Measurements from ENCODE around the gene RAVER2. TPM values are rescaled to one million over a fixed set of nuclear protein-coding genes. Genes with fewer than 3 reads are reported as not detected.

RAVER2 gene
- total RNA-seq, 1 donor from 2014 or later, result 0.36 TPM

DNA sequence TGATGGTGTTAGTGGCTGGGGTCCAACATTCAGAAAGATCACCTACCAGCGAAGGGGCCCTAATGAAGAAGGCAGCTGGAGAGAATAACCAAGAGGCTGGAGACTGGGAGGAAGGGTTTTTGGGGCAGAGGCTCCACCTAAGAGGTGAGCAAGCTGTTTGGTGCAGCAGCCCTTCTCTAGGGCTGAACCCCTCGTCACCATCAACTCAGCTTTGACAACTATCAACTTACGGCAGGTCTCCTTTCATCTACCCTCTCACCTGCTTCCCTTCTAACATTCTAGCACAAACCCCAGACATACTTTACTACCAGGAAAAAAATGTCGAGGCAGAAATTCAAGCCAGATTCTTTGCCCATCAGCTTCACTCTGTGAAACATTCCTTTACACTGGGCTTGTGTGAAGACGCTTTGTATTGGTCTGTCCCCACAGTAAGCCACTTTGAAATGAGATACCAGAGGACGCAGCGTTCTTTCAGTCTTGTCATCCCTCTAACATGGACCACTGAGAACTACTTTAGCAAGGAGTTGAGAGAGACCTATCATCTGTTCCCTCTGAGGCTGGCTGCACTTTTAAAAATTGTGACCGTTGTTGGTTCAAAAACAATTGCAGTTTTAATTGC lies 84.6 kb downstream of the RAVER2 start:
- peaks cover 21% of the 10 kb centered on the region for H3K36me3 Mint-ChIP-seq (ENCODE audit: low read depth)
- no peak overlapping the region for H3K27ac Mint-ChIP-seq
- no peak overlapping the region for H3K4me3 Mint-ChIP-seq
- no peak for DNase-seq (ENCODE audit: low spot score)
- H3K4me1 Mint-ChIP-seq (ENCODE audit: low read depth), result peaks cover 44% of the 10 kb centered on the region
- intact Hi-C loops (cut with micrococcal nuclease), result loop anchor here (5.0 kb wide), 1 partner anchor 138 kb away; the partner anchor contains the start of gene JAK1
- H3K9me3 Mint-ChIP-seq, result no peaks in the 10 kb centered on the region
- no peaks in the 10 kb centered on the region for H3K27me3 Mint-ChIP-seq (ENCODE audit: insufficient read depth)

- intact Hi-C loops (cut with micrococcal nuclease), result no loop called here
- no peak for DNase-seq (ENCODE audit: low spot score)
- Mint-ChIP-seq H3K4me3 (no peak overlapping the region), H3K4me1 (ENCODE audit: low read depth) (peaks cover 44% of the 10 kb centered on the region), H3K27ac (no peak overlapping the region), H3K36me3 (ENCODE audit: low read depth) (peaks cover 22% of the 10 kb centered on the region), H3K9me3 (no peaks in the 10 kb centered on the region), H3K27me3 (ENCODE audit: insufficient read depth) (no peaks in the 10 kb centered on the region)
These were observed 85.3 kb downstream of the RAVER2 start for GRCh38 chr1:64830030-64830651.

DNA sequence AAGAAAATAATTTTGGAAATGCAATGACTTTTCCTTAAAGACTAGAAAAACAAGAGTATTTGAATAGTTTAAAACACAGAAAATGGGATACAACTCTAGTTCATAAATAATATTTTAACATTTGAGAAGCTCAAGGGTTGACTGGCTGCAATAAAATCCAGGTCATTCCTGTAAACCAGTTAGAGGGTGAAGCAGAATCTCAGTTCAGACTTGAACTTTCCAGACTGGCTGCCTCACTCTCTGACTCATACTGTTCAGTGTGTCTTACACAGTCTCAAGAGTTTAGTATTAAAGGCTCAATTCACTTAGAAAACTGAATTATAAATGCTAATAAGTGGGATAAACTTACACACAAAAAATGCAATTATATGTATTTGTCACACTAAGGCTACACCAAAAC lies 89.9 kb downstream of the RAVER2 start:
- intact Hi-C loops (cut with micrococcal nuclease), result no loop called here
- H3K9me3 Mint-ChIP-seq, result no peaks in the 10 kb centered on the region
- H3K27ac Mint-ChIP-seq, result no peak overlapping the region
- no peak overlapping the region for H3K4me3 Mint-ChIP-seq
- H3K27me3 Mint-ChIP-seq (ENCODE audit: insufficient read depth), result no peaks in the 10 kb centered on the region
- peaks cover 6% of the 10 kb centered on the region for H3K4me1 Mint-ChIP-seq (ENCODE audit: low read depth)
- DNase-seq (ENCODE audit: low spot score), result no peak
- peaks cover 57% of the 10 kb centered on the region for H3K36me3 Mint-ChIP-seq (ENCODE audit: low read depth)

DNA sequence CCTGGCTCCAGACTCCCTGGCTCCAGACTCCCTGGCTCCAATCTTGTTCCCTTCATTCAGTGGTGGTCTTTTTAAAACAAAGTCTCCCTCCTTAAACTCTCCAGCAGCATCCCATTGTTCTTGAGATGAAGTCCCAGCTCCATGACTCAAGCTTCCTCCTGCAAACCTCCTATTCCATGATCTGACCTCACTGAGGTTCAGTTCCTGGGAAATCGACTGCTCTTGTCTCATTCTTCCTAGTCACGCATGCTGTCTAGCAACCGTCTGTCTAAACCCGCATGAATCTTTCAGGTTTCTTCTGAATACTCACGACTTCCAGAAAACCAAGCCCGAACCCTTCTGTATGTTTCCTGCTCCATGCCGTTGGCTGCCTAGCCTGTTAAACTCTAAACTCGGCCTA lies 91.9 kb downstream of the RAVER2 start:
- Mint-ChIP-seq H3K9me3 (no peaks in the 10 kb centered on the region), H3K36me3 (ENCODE audit: low read depth) (peaks cover 65% of the 10 kb centered on the region), H3K27ac (no peak overlapping the region), H3K4me1 (ENCODE audit: low read depth) (no peaks in the 10 kb centered on the region), H3K27me3 (ENCODE audit: insufficient read depth) (no peaks in the 10 kb centered on the region), H3K4me3 (no peak overlapping the region)
- no peak for DNase-seq (ENCODE audit: low spot score)
- intact Hi-C loops (cut with micrococcal nuclease), result no loop called here

DNA sequence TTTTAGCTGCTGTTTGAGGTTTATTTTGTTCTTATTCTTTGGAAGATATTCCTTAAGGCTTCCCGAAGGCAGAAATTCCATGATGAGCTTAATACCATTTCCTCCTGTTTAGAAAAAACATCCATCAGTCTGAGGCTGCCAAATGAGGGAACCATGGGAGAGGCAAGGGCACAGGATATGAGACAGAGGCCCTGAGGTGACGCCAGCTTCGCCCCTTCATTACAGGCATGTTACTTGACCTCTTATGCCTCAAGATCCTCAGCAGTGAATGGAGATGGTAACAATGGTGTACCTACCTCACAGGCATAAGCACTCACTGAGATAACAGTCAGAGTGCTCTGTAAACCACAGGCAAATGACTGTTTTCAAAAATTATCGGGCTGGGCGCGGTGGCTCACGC lies 93.6 kb downstream of the RAVER2 start:
- H3K27ac Mint-ChIP-seq, result no peak overlapping the region
- DNase-seq (ENCODE audit: low spot score), result no peak
- no peak overlapping the region for H3K4me3 Mint-ChIP-seq
- no peaks in the 10 kb centered on the region for H3K9me3 Mint-ChIP-seq
- no peaks in the 10 kb centered on the region for H3K27me3 Mint-ChIP-seq (ENCODE audit: insufficient read depth)
- peaks cover 63% of the 10 kb centered on the region for H3K36me3 Mint-ChIP-seq (ENCODE audit: low read depth)
- H3K4me1 Mint-ChIP-seq (ENCODE audit: low read depth), result no peaks in the 10 kb centered on the region
- intact Hi-C loops (cut with micrococcal nuclease), result no loop called here

- H3K4me1 Mint-ChIP-seq (ENCODE audit: low read depth), result no peaks in the 10 kb centered on the region
- no peak overlapping the region for H3K4me3 Mint-ChIP-seq
- intact Hi-C loops (cut with micrococcal nuclease), result no loop called here
- H3K9me3 Mint-ChIP-seq, result no peaks in the 10 kb centered on the region
- H3K27ac Mint-ChIP-seq, result no peak overlapping the region
- peaks cover 62% of the 10 kb centered on the region for H3K36me3 Mint-ChIP-seq (ENCODE audit: low read depth)
- H3K27me3 Mint-ChIP-seq (ENCODE audit: insufficient read depth), result no peaks in the 10 kb centered on the region
- DNase-seq (ENCODE audit: low spot score), result no peak
These were observed 94.4 kb downstream of the RAVER2 start for GRCh38 chr1:64839261-64839660.

DNA sequence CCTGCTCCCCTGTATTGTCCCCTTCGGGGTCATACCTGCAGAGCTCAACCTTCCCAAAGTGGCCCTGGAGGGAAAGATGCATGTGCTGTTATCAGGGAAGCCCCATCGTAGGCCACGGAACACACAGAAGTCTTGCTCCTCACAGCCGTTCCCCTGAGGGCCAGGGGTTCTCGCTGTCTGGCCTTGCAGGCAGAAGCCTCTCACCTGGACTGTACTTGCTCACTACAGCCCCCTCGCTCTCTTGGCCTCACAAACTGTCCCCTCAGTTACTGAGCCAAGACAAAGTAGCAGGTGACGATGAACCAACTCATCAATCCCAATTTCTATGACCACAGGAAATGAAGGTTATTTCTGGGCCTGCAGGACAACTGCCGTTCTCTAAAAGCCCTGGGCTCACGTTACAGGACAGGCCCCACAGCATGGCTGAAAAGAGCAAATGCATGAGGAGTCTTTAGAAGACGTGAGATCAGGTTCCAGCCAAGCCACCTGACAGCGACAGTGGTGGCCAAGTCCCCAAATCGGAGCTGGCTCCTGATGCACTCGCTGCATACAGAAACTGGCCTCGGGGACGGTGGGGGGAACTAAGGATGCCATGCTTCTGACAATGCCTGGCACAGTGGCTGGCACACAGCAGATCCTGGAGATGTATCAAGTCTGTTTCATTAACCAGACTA lies 95.0 kb downstream of the RAVER2 start:
- intact Hi-C loops (cut with micrococcal nuclease), result no loop called here
- Mint-ChIP-seq H3K4me3 (no peak overlapping the region), H3K27ac (no peak overlapping the region), H3K36me3 (ENCODE audit: low read depth) (peaks cover 64% of the 10 kb centered on the region), H3K9me3 (no peaks in the 10 kb centered on the region), H3K4me1 (ENCODE audit: low read depth) (no peaks in the 10 kb centered on the region), H3K27me3 (ENCODE audit: insufficient read depth) (no peaks in the 10 kb centered on the region)
- DNase-seq (ENCODE audit: low spot score), result no peak

DNA sequence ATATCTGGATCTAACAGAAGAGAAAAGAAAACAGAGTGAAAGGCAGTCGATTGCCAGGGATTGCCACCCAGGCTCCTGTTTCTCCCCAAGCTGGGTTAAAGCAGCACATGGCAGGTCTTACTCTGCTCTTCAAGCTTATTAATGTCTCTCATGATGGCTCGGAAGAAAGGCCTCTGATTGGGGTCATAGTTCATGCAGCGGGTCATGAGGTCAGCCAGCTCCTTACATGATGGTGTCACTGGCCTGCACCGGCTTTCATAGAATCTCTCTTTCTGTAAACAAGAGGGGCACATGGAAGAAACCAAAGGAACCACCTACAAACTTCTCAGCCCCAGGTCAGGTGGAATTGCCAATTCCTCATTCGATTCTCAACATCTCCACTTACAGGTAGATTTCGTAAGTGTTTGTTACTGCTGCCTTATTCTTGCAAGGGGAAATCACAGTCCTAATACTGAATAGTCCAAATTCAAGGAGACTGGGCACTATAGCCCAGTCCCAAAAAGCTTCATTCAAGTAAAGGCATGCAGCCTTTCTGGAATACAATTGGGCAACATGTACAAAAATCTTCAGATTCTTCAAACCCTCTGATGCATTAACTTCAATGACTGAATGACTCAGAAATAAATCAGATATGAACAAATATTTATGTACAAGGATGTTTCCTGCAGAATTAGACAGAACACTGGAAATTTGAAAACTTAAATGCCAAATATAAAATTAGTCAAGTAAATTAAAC lies 96.6 kb downstream of the RAVER2 start:
- H3K36me3 Mint-ChIP-seq (ENCODE audit: low read depth), result peaks cover 59% of the 10 kb centered on the region
- DNase-seq (ENCODE audit: low spot score), result no peak
- no peaks in the 10 kb centered on the region for H3K9me3 Mint-ChIP-seq
- H3K27ac Mint-ChIP-seq, result no peak overlapping the region
- H3K4me3 Mint-ChIP-seq, result no peak overlapping the region
- H3K4me1 Mint-ChIP-seq (ENCODE audit: low read depth), result no peaks in the 10 kb centered on the region
- intact Hi-C loops (cut with micrococcal nuclease), result no loop called here
- no peaks in the 10 kb centered on the region for H3K27me3 Mint-ChIP-seq (ENCODE audit: insufficient read depth)

DNA sequence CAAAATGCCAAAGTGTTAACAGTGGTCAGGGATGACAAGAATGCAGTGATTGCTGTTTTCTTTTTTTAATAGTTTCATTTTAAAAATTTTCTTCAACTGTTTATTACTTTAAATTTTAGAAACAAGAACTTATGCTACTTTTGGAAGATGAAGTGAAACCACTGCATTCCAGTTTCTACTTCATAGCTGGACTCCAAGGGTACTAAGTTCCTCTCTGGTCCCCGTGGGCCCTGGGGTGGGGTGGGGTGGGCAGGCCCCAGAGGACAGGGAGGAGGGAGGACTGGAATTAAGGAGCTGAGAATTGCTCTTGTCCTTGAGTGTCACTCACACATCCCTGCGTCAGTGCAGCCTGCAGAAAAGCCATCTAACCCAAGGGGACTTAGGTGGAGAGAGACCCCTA lies 97.3 kb downstream of the RAVER2 start:
- Mint-ChIP-seq H3K36me3 (ENCODE audit: low read depth) (peaks cover 55% of the 10 kb centered on the region), H3K4me1 (ENCODE audit: low read depth) (no peaks in the 10 kb centered on the region), H3K9me3 (no peaks in the 10 kb centered on the region), H3K4me3 (no peak overlapping the region), H3K27me3 (ENCODE audit: insufficient read depth) (no peaks in the 10 kb centered on the region), H3K27ac (no peak overlapping the region)
- no peak for DNase-seq (ENCODE audit: low spot score)
- intact Hi-C loops (cut with micrococcal nuclease), result no loop called here

GRCh38 chr1:64843675-64844074 lies 98.8 kb downstream of the RAVER2 start:
- Mint-ChIP-seq H3K27ac (no peak overlapping the region), H3K9me3 (no peaks in the 10 kb centered on the region), H3K27me3 (ENCODE audit: insufficient read depth) (no peaks in the 10 kb centered on the region), H3K4me1 (ENCODE audit: low read depth) (no peaks in the 10 kb centered on the region), H3K4me3 (no peak overlapping the region), H3K36me3 (ENCODE audit: low read depth) (peaks cover 41% of the 10 kb centered on the region)
- no peak for DNase-seq (ENCODE audit: low spot score)
- intact Hi-C loops (cut with micrococcal nuclease), result no loop called here

DNA sequence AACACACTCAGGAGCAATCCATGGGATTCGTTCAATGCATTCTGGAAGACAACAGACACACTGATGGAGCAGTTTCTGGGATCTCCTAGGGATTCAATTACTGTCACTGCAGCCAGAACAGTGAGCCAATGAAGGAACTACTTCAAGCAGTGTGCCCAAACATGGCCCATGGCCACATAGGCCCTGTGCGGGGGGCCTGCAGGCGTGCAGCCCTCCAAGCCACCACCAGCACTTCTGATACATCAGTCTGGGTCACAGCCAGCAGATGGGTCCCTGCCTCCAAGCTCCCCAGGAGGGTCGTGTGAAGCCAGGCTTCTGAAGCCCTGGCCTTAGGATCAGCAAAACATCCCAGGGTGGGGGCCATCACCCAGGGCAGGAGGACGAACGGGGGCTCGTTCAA lies 99.3 kb downstream of the RAVER2 start:
- H3K9me3 Mint-ChIP-seq, result no peaks in the 10 kb centered on the region
- H3K27ac Mint-ChIP-seq, result no peak overlapping the region
- no peaks in the 10 kb centered on the region for H3K27me3 Mint-ChIP-seq (ENCODE audit: insufficient read depth)
- no peaks in the 10 kb centered on the region for H3K4me1 Mint-ChIP-seq (ENCODE audit: low read depth)
- no peak for DNase-seq (ENCODE audit: low spot score)
- intact Hi-C loops (cut with micrococcal nuclease), result no loop called here
- H3K36me3 Mint-ChIP-seq (ENCODE audit: low read depth), result peaks cover 39% of the 10 kb centered on the region
- no peak overlapping the region for H3K4me3 Mint-ChIP-seq

GRCh38 chr1:64844609-64845008 lies 99.7 kb downstream of the RAVER2 start:
- Mint-ChIP-seq H3K9me3 (no peaks in the 10 kb centered on the region), H3K27ac (no peak overlapping the region), H3K27me3 (ENCODE audit: insufficient read depth) (no peaks in the 10 kb centered on the region), H3K4me1 (ENCODE audit: low read depth) (no peaks in the 10 kb centered on the region), H3K36me3 (ENCODE audit: low read depth) (peaks cover 37% of the 10 kb centered on the region), H3K4me3 (no peak overlapping the region)
- no peak for DNase-seq (ENCODE audit: low spot score)
- intact Hi-C loops (cut with micrococcal nuclease), result no loop called here

- no peaks in the 10 kb centered on the region for H3K27me3 Mint-ChIP-seq (ENCODE audit: insufficient read depth)
- H3K4me1 Mint-ChIP-seq (ENCODE audit: low read depth), result no peaks in the 10 kb centered on the region
- no peak overlapping the region for H3K4me3 Mint-ChIP-seq
- no peak for DNase-seq (ENCODE audit: low spot score)
- H3K36me3 Mint-ChIP-seq (ENCODE audit: low read depth), result peaks cover 40% of the 10 kb centered on the region
- H3K9me3 Mint-ChIP-seq, result no peaks in the 10 kb centered on the region
- intact Hi-C loops (cut with micrococcal nuclease), result no loop called here
- H3K27ac Mint-ChIP-seq, result peak overlapping the region; percentile 65
These were observed 101.1 kb downstream of the RAVER2 start for GRCh38 chr1:64845831-64846425.
